CD4-positive, alpha-beta memory T cell (primary cell): ENCODE measurements around the gene JPT1. TPM values are rescaled to one million over a fixed set of nuclear protein-coding genes. Genes with fewer than 3 reads are reported as not detected.
A peak's percentile ranks its signal among the peaks of the same experiment; 100 is the strongest.
"Not testable (repeated sequence)": the region's sequence is repeated elsewhere in the genome, so short reads cannot be mapped to it uniquely, and the experiment has no call there.

ENCODE experiments used
- CTCF ChIA-PET: fragments of 350-600 bp; sonication (Branson Sonifier 250); formaldehyde crosslinking; loops from one replicate; lab custom pipeline; 2021; ENCODE audit warnings: inconsistent platforms; ENCODE audit not compliant: partially characterized antibody; lab: Charles Lee
- POLR2A ChIA-PET: fragments of 350-600 bp; sonication (Branson Sonifier 250); formaldehyde crosslinking; loops from one replicate; lab custom pipeline; 2021; ENCODE audit not compliant: partially characterized antibody; lab: Charles Lee
- DNase-seq, 5 donors: peaks; one replicate each; pipeline versions ENCODE4 v3.0.0 to v3.0.0-alpha.2; 2020 to 2022; ENCODE audit warnings: mixed read lengths in 1 of 5
- H3K27ac ChIP-seq: one replicate; pipeline ENCODE4 v1.7.0; 2013; ENCODE audit warnings: low read depth, low read length
- H3K27me3 ChIP-seq: 2 replicates; pipeline ENCODE4 v1.7.0; 2013; ENCODE audit warnings: mild to moderate bottlenecking, low read length, moderate library complexity; ENCODE audit not compliant: insufficient read depth
- H3K36me3 ChIP-seq: 2 replicates; pipeline ENCODE4 v1.7.0; 2013; ENCODE audit warnings: mild to moderate bottlenecking, low read length, moderate library complexity; ENCODE audit not compliant: insufficient read depth
- H3K4me1 ChIP-seq: 2 replicates; pipeline ENCODE4 v1.7.0; 2013; ENCODE audit warnings: mild to moderate bottlenecking, low read length, moderate library complexity; ENCODE audit not compliant: insufficient read depth
- H3K4me3 ChIP-seq, 2 donors: one replicate each; pipeline ENCODE4 v1.7.0; 2013; ENCODE audit warnings: low read length in 2 of 2, mild to moderate bottlenecking in 1 of 2
- H3K9me3 ChIP-seq, 2 donors: one replicate each; pipeline ENCODE4 v1.7.0; 2013; ENCODE audit warnings: low read length in 2 of 2, control low read depth in 1 of 2; ENCODE audit not compliant: control insufficient read depth in 1 of 2
- H3K27ac Mint-ChIP-seq, 7 donors: one replicate each; pipeline ENCODE4 v1.8.0; 2020 to 2021; ENCODE audit warnings: mixed read lengths in 7 of 7, mild to moderate bottlenecking in 6 of 7, inconsistent platforms in 3 of 7, moderate library complexity in 3 of 7
- H3K27me3 Mint-ChIP-seq, 2 donors: one replicate each; pipeline ENCODE4 v1.8.0; 2020 to 2021; ENCODE audit warnings: mixed read lengths in 2 of 2
- H3K36me3 Mint-ChIP-seq, 2 donors: one replicate each; pipeline ENCODE4 v1.8.0; 2020 to 2021; ENCODE audit warnings: mixed read lengths in 2 of 2, inconsistent platforms in 1 of 2, mild to moderate bottlenecking in 1 of 2
- H3K4me1 Mint-ChIP-seq, 4 donors: one replicate each; pipeline ENCODE4 v1.8.0; 2020 to 2021; ENCODE audit warnings: mixed read lengths in 4 of 4, mild to moderate bottlenecking in 1 of 4
- H3K4me3 Mint-ChIP-seq, 8 donors: one replicate each; pipeline ENCODE4 v1.8.0; 2020 to 2021; ENCODE audit warnings: mixed read lengths in 8 of 8, mild to moderate bottlenecking in 7 of 8, moderate library complexity in 6 of 8, inconsistent platforms in 3 of 8
- H3K9me3 Mint-ChIP-seq, 8 donors: one replicate each; pipeline ENCODE4 v1.8.0; 2020 to 2021; ENCODE audit warnings: mixed read lengths in 8 of 8, mild to moderate bottlenecking in 5 of 8, inconsistent platforms in 3 of 8, moderate library complexity in 1 of 8
- intact Hi-C: fragments of 100-400 bp; cut with micrococcal nuclease; formaldehyde crosslinking; loops from one replicate; pipeline ENCODE4 v1.15.1; 2023
- polyA plus RNA-seq, 2 donors: library from polyadenylated mRNA; unstranded; fragments of 300-500 nt; fragmentation: Illumina TruSeq; gene quantifications; one replicate each; pipeline ENCODE4 v1.2.3, GENCODE V29; 2021
- total RNA-seq, 2 experiments: library from RNA; stranded (reverse); gene quantifications; one replicate each; pipeline ENCODE4 v1.2.3, GENCODE V29; 2021

JPT1 gene
- total and polyA plus RNA-seq, 4 experiments from 2014 or later: 37.8 to 130 (median 72.2) TPM

DNA sequence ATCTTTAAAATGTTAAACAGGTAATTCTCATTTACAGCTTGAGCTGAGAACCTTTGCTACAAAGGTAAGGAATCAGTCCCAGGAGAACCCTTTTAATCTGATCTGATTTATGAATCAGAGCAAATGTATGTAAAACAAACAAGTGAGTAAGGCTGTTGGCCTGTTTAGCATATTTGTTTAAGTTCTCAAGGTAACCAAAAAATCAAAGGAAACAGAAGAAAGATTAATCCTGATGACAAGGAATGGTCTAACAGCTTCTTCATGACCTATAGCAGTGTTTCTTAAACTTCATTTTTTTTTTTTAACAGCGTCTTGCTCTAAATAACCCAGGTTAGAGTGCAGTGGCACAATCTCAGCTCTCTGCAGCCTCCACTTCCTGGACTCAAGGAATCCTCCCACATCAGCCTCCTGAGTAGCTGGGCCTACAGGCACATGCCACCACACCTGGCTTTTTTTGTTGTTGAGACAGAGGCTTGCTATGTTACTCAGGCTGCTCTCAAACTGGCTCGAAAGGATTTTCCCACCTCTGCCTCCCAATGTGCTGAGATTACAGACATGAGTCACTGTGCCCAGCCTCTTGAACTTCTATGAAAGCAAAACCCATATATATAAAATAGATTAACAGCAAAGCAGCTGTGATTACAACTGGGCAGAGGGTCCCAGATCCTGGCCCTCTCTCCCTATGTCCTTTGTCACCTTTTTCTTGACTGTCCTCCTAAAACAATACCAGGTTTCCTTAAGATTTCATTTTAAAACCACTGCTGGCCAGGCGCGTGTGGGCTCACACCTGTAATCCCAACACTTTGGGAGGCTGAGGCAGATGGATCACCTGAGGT is 5.1 kb upstream of the JPT1 start:
- H3K4me1 ChIP-seq: peaks cover 7% of the 10 kb centered on the region
- Mint-ChIP-seq H3K27ac (peak overlapping the region in 1 of 7 donors; percentile 13), H3K4me3 (no peak overlapping the region), H3K27me3 (no peaks in the 10 kb centered on the region), H3K4me1 (peaks cover 7 to 10% (median 8%) of the 10 kb centered on the region in 4 donors), H3K36me3 (peaks cover 0 to 3% of the 10 kb centered on the region in 2 donors), H3K9me3 (no peaks in the 10 kb centered on the region)
- no peak for DNase-seq
- no peak overlapping the region for H3K27ac ChIP-seq
- ChIA-PET CTCF (interaction anchor here (0.9 to 7.1 kb wide), 4 partner anchors 11 to 45 kb away, joined by 3 to 27 read pairs (median 12); no protein-coding TSS in a partner anchor), POLR2A (no interaction called here)
- intact Hi-C loops: no loop called here
- no peaks in the 10 kb centered on the region for H3K36me3 ChIP-seq
- no peaks in the 10 kb centered on the region for H3K27me3 ChIP-seq
- no peaks in the 10 kb centered on the region for H3K9me3 ChIP-seq
- H3K4me3 ChIP-seq: no peak overlapping the region

DNA sequence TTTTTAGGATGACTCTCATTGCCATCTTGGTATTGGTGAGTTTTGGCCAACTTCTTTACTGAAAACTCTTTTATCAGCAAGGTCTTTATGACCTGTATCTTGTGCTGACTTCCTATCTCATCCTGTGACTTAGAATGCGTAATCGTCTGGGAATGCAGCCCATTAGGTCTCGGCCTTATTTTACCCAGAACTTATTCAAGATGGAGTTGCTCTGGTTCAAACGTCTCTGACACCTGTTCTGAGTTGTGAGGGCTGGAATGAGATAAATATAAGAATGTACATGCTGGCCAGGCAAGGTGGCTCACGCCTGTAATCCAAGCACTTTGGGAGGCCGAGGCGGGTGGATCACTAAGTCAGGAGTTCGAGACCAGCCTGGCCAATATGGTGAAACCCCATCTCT is 4.2 kb upstream of the JPT1 start:
- H3K4me1 Mint-ChIP-seq: peaks cover 7 to 11% (median 9%) of the 10 kb centered on the region in 4 donors
- CTCF ChIA-PET: interaction anchor here (4.1 to 7.1 kb wide), 2 partner anchors 12 to 45 kb away, joined by 20 to 27 read pairs; no protein-coding TSS in a partner anchor
- H3K27ac ChIP-seq, DNase-seq, H3K36me3 Mint-ChIP-seq, H3K9me3 ChIP-seq, POLR2A ChIA-PET, H3K27me3 Mint-ChIP-seq, H3K36me3 ChIP-seq, H3K9me3 Mint-ChIP-seq, H3K27me3 ChIP-seq, H3K4me1 ChIP-seq, H3K4me3 ChIP-seq, intact Hi-C loops, H3K4me3 Mint-ChIP-seq, H3K27ac Mint-ChIP-seq: not testable (repeated sequence)

GRCh38 chr17:75155191-75155601 is 884 bp upstream of the JPT1 start:
- Histone ChIP-seq H3K36me3 (no peaks in the 10 kb centered on the region), H3K4me1 (peaks cover 24% of the 10 kb centered on the region), H3K27ac (peak overlapping the region; percentile 63), H3K9me3 (no peaks in the 10 kb centered on the region), H3K4me3 (no peak overlapping the region), H3K27me3 (no peaks in the 10 kb centered on the region)
- DNase-seq: no peak
- intact Hi-C loops: loop anchor here (2.0 kb wide), 1 partner anchor 18 kb away; no protein-coding TSS in a partner anchor
- Mint-ChIP-seq H3K4me3 (peak overlapping the region in 5 of 8 donors; percentile 40 to 94 (median 90)), H3K27me3 (no peaks in the 10 kb centered on the region), H3K27ac (peak overlapping the region; percentile 16 to 98 (median 94)), H3K36me3 (peaks cover 0 to 7% of the 10 kb centered on the region in 2 donors), H3K4me1 (peaks cover 20 to 27% (median 25%) of the 10 kb centered on the region in 4 donors), H3K9me3 (no peaks in the 10 kb centered on the region)
- CTCF ChIA-PET: interaction anchor here (0.9 to 7.1 kb wide), 8 partner anchors 15 to 257 kb away, joined by 3 to 27 read pairs (median 4); partner anchors contain the start of genes MIF4GD and NT5C
- POLR2A ChIA-PET: interaction anchor here (0.6 to 2.1 kb wide), 18 partner anchors 8 to 118 kb away, joined by 3 to 13 read pairs (median 5); partner anchors contain the start of genes ARMC7, MIF4GD, NT5C and SLC16A5

- ChIA-PET POLR2A (interaction anchor here (0.6 to 2.1 kb wide), 15 partner anchors 9 to 117 kb away, joined by 3 to 13 read pairs (median 6); partner anchors contain the start of genes MIF4GD, NT5C, NUP85 and SUMO2), CTCF (interaction anchor here (1.0 to 7.1 kb wide), 4 partner anchors 19 to 117 kb away, joined by 3 to 27 read pairs (median 4); partner anchors contain the start of genes MIF4GD and NT5C)
- peak overlapping the region; percentile 74 to 94 (median 91) for H3K27ac Mint-ChIP-seq
- H3K4me3 ChIP-seq: peak overlapping the region; percentile 40 to 85
- H3K9me3 ChIP-seq: no peaks in the 10 kb centered on the region
- H3K27me3 ChIP-seq: no peaks in the 10 kb centered on the region
- H3K4me3 Mint-ChIP-seq: peak overlapping the region; percentile 89 to 96 (median 94)
- H3K4me1 Mint-ChIP-seq: peaks cover 25 to 32% (median 30%) of the 10 kb centered on the region in 4 donors
- H3K4me1 ChIP-seq: peaks cover 24% of the 10 kb centered on the region
- H3K27ac ChIP-seq: peak overlapping the region; percentile 63
- no peaks in the 10 kb centered on the region for H3K36me3 ChIP-seq
- no peaks in the 10 kb centered on the region for H3K27me3 Mint-ChIP-seq
- H3K9me3 Mint-ChIP-seq: no peaks in the 10 kb centered on the region
- DNase-seq: no peak
- H3K36me3 Mint-ChIP-seq: peaks cover under 1 to 11% of the 10 kb centered on the region in 2 donors
- intact Hi-C loops: loop anchor here (1.0 to 5.0 kb wide), 5 partner anchors 19 to 108 kb away; partner anchors contain the start of genes GGA3, MRPS7 and NT5C
Observed at GRCh38 chr17:75153780-75154194, 525 bp downstream of the JPT1 start.

GRCh38 chr17:75152922-75153779 is 1.2 kb downstream of the JPT1 start:
- H3K27me3 Mint-ChIP-seq: no peaks in the 10 kb centered on the region
- ChIA-PET CTCF (interaction anchor here (1.1 kb wide), 1 partner anchor 39 kb away, joined by 5 read pairs; no protein-coding TSS in a partner anchor), POLR2A (interaction anchor here (0.6 to 1.6 kb wide), 5 partner anchors 28 to 118 kb away, joined by 3 to 4 read pairs (median 3); partner anchors contain the start of genes ARMC7, MIF4GD and SUMO2)
- intact Hi-C loops: loop anchor here (2.0 to 5.0 kb wide), 2 partner anchors 22 to 41 kb away; partner anchors contain the start of gene NT5C
- Histone ChIP-seq H3K36me3 (no peaks in the 10 kb centered on the region), H3K27ac (peak overlapping the region; percentile 63), H3K27me3 (no peaks in the 10 kb centered on the region), H3K4me1 (peaks cover 24% of the 10 kb centered on the region), H3K9me3 (no peaks in the 10 kb centered on the region), H3K4me3 (peak overlapping the region; percentile 40 to 85)
- H3K9me3 Mint-ChIP-seq: no peaks in the 10 kb centered on the region
- H3K4me3 Mint-ChIP-seq: peak overlapping the region; percentile 89 to 96 (median 94)
- peaks cover 28 to 32% (median 31%) of the 10 kb centered on the region in 4 donors for H3K4me1 Mint-ChIP-seq
- H3K36me3 Mint-ChIP-seq: peaks cover 5 to 17% of the 10 kb centered on the region in 2 donors
- H3K27ac Mint-ChIP-seq: peak overlapping the region; percentile 74 to 94 (median 91)
- no peak for DNase-seq

DNA sequence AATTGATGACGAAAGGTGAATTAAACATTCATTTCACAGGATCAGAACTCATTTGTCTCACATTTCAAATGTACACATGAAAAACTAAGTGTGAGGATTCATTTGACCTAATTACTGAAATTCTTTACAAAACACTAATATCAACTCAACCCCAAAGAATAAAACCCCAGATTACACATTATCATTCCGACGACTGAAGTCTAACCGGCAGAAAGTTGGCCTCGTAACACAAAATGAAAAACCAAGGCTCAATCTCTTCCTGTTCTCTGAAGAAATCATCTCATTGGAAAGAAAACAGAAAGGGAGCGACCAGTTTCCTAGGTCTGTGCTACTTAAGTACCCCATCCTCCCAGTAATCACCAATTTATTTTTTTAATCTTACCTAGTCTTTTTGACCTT is 1.8 kb downstream of the JPT1 start:
- Histone ChIP-seq H3K36me3 (no peaks in the 10 kb centered on the region), H3K27me3 (no peaks in the 10 kb centered on the region), H3K4me1 (peaks cover 24% of the 10 kb centered on the region), H3K4me3 (peak overlapping the region in 1 of 2 donors; percentile 40), H3K9me3 (no peaks in the 10 kb centered on the region), H3K27ac (peak overlapping the region; percentile 50)
- Mint-ChIP-seq H3K27me3 (no peaks in the 10 kb centered on the region), H3K9me3 (no peaks in the 10 kb centered on the region), H3K4me1 (peaks cover 29 to 32% (median 31%) of the 10 kb centered on the region in 4 donors), H3K36me3 (peaks cover 6 to 23% of the 10 kb centered on the region in 2 donors), H3K4me3 (peak overlapping the region; percentile 89 to 96 (median 94)), H3K27ac (peak overlapping the region; percentile 59 to 94 (median 91))
- ChIA-PET CTCF (interaction anchor here (1.1 kb wide), 1 partner anchor 38 kb away, joined by 5 read pairs; no protein-coding TSS in a partner anchor), POLR2A (interaction anchor here (0.7 to 1.0 kb wide), 3 partner anchors 29 to 38 kb away, joined by 3 to 4 read pairs (median 4); partner anchors contain the start of gene SUMO2)
- intact Hi-C loops: loop anchor here (2.0 to 5.0 kb wide), 2 partner anchors 22 to 40 kb away; partner anchors contain the start of gene NT5C
- no peak for DNase-seq
